GM20000 (cell line): ENCODE measurements around the gene EREG.
A peak's percentile ranks its signal among the peaks of the same experiment; 100 is the strongest.

Source experiments
- DNase-seq: peaks from one replicate; pipeline ENCODE4 v3.0.0; 2012; ENCODE audit warnings: low spot score
- TF ChIP-seq, protein P1 (sequence below): IDR thresholded peaks from 2 replicates; pipeline ENCODE4 v1.5.1; 2012; ENCODE audit warnings: mild to moderate bottlenecking, control low read depth; ENCODE audit errors: extremely low read depth, missing control alignments

The EREG gene

GRCh38 chr4:74366367-74366911 is 1.5 kb downstream of the EREG start:
- TF ChIP-seq, protein P1, sequence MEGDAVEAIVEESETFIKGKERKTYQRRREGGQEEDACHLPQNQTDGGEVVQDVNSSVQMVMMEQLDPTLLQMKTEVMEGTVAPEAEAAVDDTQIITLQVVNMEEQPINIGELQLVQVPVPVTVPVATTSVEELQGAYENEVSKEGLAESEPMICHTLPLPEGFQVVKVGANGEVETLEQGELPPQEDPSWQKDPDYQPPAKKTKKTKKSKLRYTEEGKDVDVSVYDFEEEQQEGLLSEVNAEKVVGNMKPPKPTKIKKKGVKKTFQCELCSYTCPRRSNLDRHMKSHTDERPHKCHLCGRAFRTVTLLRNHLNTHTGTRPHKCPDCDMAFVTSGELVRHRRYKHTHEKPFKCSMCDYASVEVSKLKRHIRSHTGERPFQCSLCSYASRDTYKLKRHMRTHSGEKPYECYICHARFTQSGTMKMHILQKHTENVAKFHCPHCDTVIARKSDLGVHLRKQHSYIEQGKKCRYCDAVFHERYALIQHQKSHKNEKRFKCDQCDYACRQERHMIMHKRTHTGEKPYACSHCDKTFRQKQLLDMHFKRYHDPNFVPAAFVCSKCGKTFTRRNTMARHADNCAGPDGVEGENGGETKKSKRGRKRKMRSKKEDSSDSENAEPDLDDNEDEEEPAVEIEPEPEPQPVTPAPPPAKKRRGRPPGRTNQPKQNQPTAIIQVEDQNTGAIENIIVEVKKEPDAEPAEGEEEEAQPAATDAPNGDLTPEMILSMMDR, result no peak
- DNase-seq, result no peak

DNA sequence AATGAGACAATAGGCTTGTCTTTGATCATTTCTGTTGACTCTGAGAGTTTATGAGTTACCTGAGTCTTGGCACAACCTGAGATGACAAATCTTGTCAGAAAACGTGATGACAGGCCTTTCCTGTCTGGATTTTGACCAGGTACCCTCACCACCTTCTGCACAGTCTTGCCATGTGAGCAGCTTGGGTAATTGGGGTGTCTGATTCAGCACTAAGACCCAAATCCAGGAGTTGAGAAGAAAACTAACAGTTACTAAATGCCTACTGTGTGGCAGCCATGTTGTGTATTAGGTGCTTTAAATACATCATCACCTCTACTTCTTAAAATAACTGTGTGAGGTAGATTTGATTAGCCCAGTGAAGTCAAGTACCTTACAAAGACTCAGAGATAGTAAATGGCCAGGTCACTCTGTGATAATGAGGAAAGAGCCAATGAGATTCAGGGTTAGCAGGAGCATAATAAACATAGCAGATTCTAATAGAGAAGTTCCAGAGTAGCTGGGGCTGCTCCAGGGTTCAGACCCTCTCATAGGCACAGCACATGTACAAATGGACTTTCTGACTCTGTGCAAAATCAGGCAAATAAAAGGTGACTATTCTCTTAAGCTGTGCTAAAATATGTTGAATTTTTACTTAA is 2.8 kb downstream of the EREG start:
- DNase-seq, result no peak
- TF ChIP-seq, protein P1, result no peak

- TF ChIP-seq, protein P1, result no peak
- DNase-seq, result no peak
Measured at GRCh38 chr4:74368596-74368995, 3.7 kb downstream of the EREG start.

- no peak for DNase-seq
Measured at GRCh38 chr4:74369855-74370254, 4.9 kb downstream of the EREG start.

GRCh38 chr4:74370912-74371311 is 6.0 kb downstream of the EREG start:
- TF ChIP-seq, protein P1, result peak; percentile 39
- peak; percentile 42 for DNase-seq

More at GRCh38 chr4:74369855-74370254, 4.9 kb downstream of the EREG start:
- TF ChIP-seq, protein P1, result no peak

DNA sequence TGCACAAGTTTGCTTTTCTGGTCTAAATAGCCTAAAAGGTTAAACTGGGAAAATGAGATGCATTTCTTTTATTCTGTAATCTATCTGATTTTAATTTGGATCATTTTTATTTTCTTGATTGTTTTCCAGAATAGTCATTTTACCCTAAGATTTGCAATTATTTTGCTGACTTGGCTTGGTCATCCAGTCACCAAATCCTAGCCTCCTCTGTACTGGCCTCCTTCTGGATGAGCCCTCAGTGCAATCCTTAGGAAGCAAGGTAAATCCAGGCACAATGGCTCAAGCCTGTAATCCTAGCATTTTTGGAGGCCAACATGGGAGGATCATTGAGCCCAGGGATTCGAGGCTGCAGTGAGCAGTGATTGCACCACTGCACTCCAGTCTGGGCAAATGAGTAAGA is 9.2 kb downstream of the EREG start:
- no peak for DNase-seq
- TF ChIP-seq, protein P1, result no peak

DNA sequence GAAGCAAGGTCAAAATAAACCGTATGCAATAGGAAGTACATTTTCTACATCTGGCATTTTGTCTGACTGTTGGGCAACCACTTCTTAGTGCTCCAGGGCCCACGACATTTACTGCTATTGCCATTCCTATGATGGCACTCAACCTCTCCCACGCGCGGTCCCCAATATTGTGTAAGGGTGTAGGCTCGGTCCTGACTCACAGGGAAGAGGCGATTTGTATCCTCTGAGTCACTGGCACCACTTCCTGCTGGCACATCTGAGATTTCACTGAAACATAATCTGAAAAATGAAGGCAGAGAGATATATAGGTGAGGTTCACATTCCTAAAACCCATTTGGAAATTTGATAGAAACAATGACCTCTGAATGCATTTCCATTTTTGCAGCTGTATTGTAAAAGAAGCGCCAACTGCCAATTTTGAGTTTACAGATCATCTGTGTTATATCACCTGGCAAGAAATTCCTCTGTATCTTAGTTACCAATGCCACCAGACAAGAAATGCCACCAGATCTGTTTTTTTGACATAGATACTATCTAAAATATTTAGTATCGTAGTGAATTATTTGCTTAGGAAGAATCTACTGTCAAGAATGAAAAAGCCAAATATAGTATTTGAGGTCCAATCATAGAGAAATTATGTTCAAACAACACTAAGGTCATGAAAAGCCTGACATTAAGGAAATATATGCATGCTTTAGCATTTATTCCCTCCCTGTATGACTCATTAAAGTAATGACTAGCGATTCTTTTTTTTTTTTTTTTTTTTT is 9.8 kb downstream of the EREG start:
- TF ChIP-seq, protein P1, result no peak
- no peak for DNase-seq
